HepG2 (cell line): ENCODE results near the gene HPS4. TPM values are rescaled to one million over a fixed set of nuclear protein-coding genes. Genes with fewer than 3 reads are reported as not detected.
A peak's percentile ranks its signal among the peaks of the same experiment; 100 is the strongest.

Source experiments
- ATAC-seq: fragments of 200-7000 bp; cut with Tn5 transposase; 3 replicates; pipeline ENCODE4 v1.9.1; 2020; ENCODE audit warnings: mild to moderate bottlenecking, moderate library complexity
- BruUV-seq: library from RNA; stranded (reverse); fragments of 400-500 nt; replicated peaks from 2 replicates; lab custom pipeline; 2021; lab: Mats Ljungman, UMichigan
- CTCF ChIA-PET: fragments of 300-600 bp; formaldehyde crosslinking; extraction: SDS; loops from one replicate; lab custom pipeline; 2021; ENCODE audit warnings: low total read pairs, inconsistent platforms, low intra/inter-chr PET ratio; lab: Yijun Ruan, JAX
- POLR2A ChIA-PET: fragments of 350-600 bp; sonication (Branson Sonifier 250); formaldehyde crosslinking; loops from one replicate; lab custom pipeline; 2020; ENCODE audit warnings: antibody characterized with exemption, inconsistent platforms; lab: Yijun Ruan, JAX
- DNase-seq: peaks from one replicate; pipeline ENCODE4 v3.0.0-alpha.2; 2015; ENCODE audit warnings: low spot score
- FAIRE-seq: peaks from 3 replicates; lab custom pipeline; 2011; peaks lifted over from hg19 to GRCh38; lab: Jason Lieb, UNC
- H2AFZ ChIP-seq: one replicate; pipeline ENCODE4 v1.6.1; 2011; ENCODE audit warnings: low read length, inconsistent platforms
- H3K27ac ChIP-seq: fragments of 300-600 bp; 3 replicates; pipeline ENCODE4 v1.8.0; 2011; ENCODE audit warnings: mixed run types, mild to moderate bottlenecking, mixed read lengths, low read length, inconsistent platforms; ENCODE audit not compliant: insufficient read depth; ENCODE audit errors: extremely low read length
- H3K27me3 ChIP-seq, 2 experiments: fragments of 200-600 bp in 1 of 2; 2 replicates in 1 of 2; 3 replicates in 1 of 2; pipeline versions ENCODE4 v1.6.0 to v1.8.0; 2011; ENCODE audit warnings: low read length in 2 of 2, mild to moderate bottlenecking in 2 of 2, moderate library complexity in 2 of 2, inconsistent platforms in 1 of 2; ENCODE audit not compliant: insufficient read depth in 2 of 2, control insufficient read depth in 1 of 2
- H3K36me3 ChIP-seq, 2 experiments: fragments of 200-600 bp in 1 of 2; replicated peaks in 1 of 2; 2 replicates in 1 of 2; 3 replicates in 1 of 2; pipeline versions ENCODE4 v1.5.1 to v1.8.0; 2011; ENCODE audit warnings: low read length in 2 of 2, inconsistent platforms in 1 of 2; ENCODE audit not compliant: insufficient read depth in 2 of 2, control insufficient read depth in 1 of 2
- H3K4me1 ChIP-seq: 2 replicates; pipeline ENCODE4 v1.5.1; 2012; ENCODE audit warnings: low read length, inconsistent platforms; ENCODE audit not compliant: insufficient read depth
- H3K4me2 ChIP-seq: 2 replicates; pipeline ENCODE4 v1.6.0; 2011; ENCODE audit warnings: low read depth, low read length, inconsistent platforms
- H3K4me3 ChIP-seq, 3 experiments: fragments of 200-600 bp in 1 of 3; sonication (generic), shearing (Covaris generic) in 1 of 3; replicated peaks in 1 of 3; 2 replicates each; pipeline ENCODE4 v1.5.1; 2011 to 2016; ENCODE audit warnings: low read length in 3 of 3, inconsistent platforms in 2 of 3, low read depth in 2 of 3, mild to moderate bottlenecking in 2 of 3, control low read depth in 1 of 3, mixed read lengths in 1 of 3; ENCODE audit not compliant: insufficient read depth in 1 of 3
- H3K79me2 ChIP-seq: one replicate; pipeline ENCODE4 v1.6.1; 2011; ENCODE audit warnings: low read length, inconsistent platforms; ENCODE audit not compliant: insufficient read depth
- H3K9ac ChIP-seq: 2 replicates; pipeline ENCODE4 v1.6.0; 2011; ENCODE audit warnings: mild to moderate bottlenecking, low read depth, low read length, inconsistent platforms; ENCODE audit not compliant: insufficient read depth
- H3K9me3 ChIP-seq: 2 replicates; pipeline ENCODE4 v1.5.1; 2012; ENCODE audit warnings: mild to moderate bottlenecking, low read length
- H4K20me1 ChIP-seq: 2 replicates; pipeline ENCODE4 v1.6.0; 2011; ENCODE audit warnings: inconsistent platforms, mild to moderate bottlenecking, low read length, moderate library complexity; ENCODE audit not compliant: insufficient read depth
- TEAD3 ChIP-seq: optimal IDR thresholded peaks from 2 replicates; pipeline ENCODE3; 2016; ENCODE audit warnings: borderline replicate concordance
- UBTF ChIP-seq: sonication (generic); formaldehyde crosslinking; IDR thresholded peaks from 2 replicates; pipeline ENCODE4 v1.4.0; 2020; ENCODE audit warnings: mild to moderate bottlenecking, missing genetic modification reagents
- YEATS4 ChIP-seq: sonication (generic); formaldehyde crosslinking; IDR thresholded peaks from 2 replicates; pipeline ENCODE4 v1.4.0; 2020; ENCODE audit warnings: missing genetic modification reagents, borderline replicate concordance
- ZBTB38 ChIP-seq: sonication (generic); formaldehyde crosslinking; IDR thresholded peaks from 2 replicates; pipeline ENCODE4 v1.5.1; 2020; ENCODE audit warnings: mild to moderate bottlenecking, missing genetic modification reagents
- ZBTB43 ChIP-seq: sonication (generic); formaldehyde crosslinking; conservative IDR thresholded peaks from 2 replicates; pipeline ENCODE4 v1.4.0; 2020; ENCODE audit warnings: missing genetic modification reagents
- ZNF354B ChIP-seq: sonication (generic); formaldehyde crosslinking; IDR thresholded peaks from 2 replicates; pipeline ENCODE4 v1.8.0; 2022; ENCODE audit warnings: mild to moderate bottlenecking, missing genetic modification reagents
- ZNF501 ChIP-seq: sonication (generic); formaldehyde crosslinking; IDR thresholded peaks from 2 replicates; pipeline ENCODE4 v1.5.1; 2020; ENCODE audit warnings: mild to moderate bottlenecking, moderate library complexity, missing genetic modification reagents
- ZNF572 ChIP-seq: sonication (generic); formaldehyde crosslinking; IDR thresholded peaks from 2 replicates; pipeline ENCODE4 v1.5.1; 2020; ENCODE audit warnings: mild to moderate bottlenecking, missing genetic modification reagents
- ZNF629 ChIP-seq: sonication (generic); formaldehyde crosslinking; conservative IDR thresholded peaks from 2 replicates; pipeline ENCODE4 v1.5.0; 2020; ENCODE audit warnings: missing genetic modification reagents
- in situ Hi-C: cut with HindIII; loops from 2 replicates; pipeline ENCODE4 v1.10.0; 2017; ENCODE audit warnings: low pct_unique_long_range_greater_than_20kb; ENCODE audit not compliant: extremely low pct_ligation_motif_present
- intact Hi-C: fragments of 100-400 bp; cut with micrococcal nuclease; formaldehyde crosslinking; loops from one replicate; pipeline ENCODE4 v1.10.0; 2022; ENCODE audit not compliant: unreplicated experiment
- polyA plus RNA-seq, 8 experiments: library from polyadenylated mRNA; depleted of rRNA in 3 of 8; stranded (reverse) in 7 of 8; unstranded in 1 of 8; fragments of >200 nt; fragmentation: Illumina TruSeq in 4 of 8; extraction: Trizol in 4 of 8; gene quantifications; 2 replicates each; pipeline versions ENCODE4 v1.2.1 to v1.2.3, GENCODE V29; 2011 to 2016; ENCODE audit warnings: low read depth in 4 of 8, missing spikeins in 1 of 8, mixed read lengths in 1 of 8; ENCODE audit not compliant: insufficient read depth in 1 of 8
- total RNA-seq, 5 experiments: library from RNA; depleted of rRNA; stranded (reverse); fragments of >200 nt; fragmentation: Illumina TruSeq; extraction: Trizol; gene quantifications; 2 replicates each; pipeline ENCODE4 v1.2.3, GENCODE V29; 2016; ENCODE audit warnings: low read depth in 1 of 5

Gene HPS4
- total and polyA plus RNA-seq, 2 of the 13 experiments (the other 11 are each of a cell fraction or from before 2014, with no cell fraction given) = 27.4 to 34.0 TPM

- peak; percentile 71 for TF ChIP-seq UBTF (CRISPR knock-in tag)
- TF ChIP-seq ZNF501 (CRISPR knock-in tag) = peak; percentile 85
- TF ChIP-seq YEATS4 = peak; percentile 85
- TF ChIP-seq ZBTB38 (CRISPR knock-in tag) = 0 out of 2 replicates have a peak, but pooled peaks have one; percentile 49
- no peak for TF ChIP-seq ZNF354B (CRISPR knock-in tag)
- TF ChIP-seq ZNF572 (CRISPR knock-in tag) = 0 out of 2 replicates have a peak, but pooled peaks have one; percentile 45
Measured at GRCh38 chr22:26512149-26512793, 28.7 kb upstream of the HPS4 start, which contains the start of gene TFIP11 (continued).

- no peak overlapping the region for H3K27ac ChIP-seq
- peaks cover 9% of the 10 kb centered on the region for H3K4me1 ChIP-seq
- no peak overlapping the region for H3K4me2 ChIP-seq
- in situ Hi-C loops (no loop called here), intact Hi-C loops (no loop called here)
- no TSS peak for BruUV-seq
- H3K79me2 ChIP-seq = peaks cover 17% of the 10 kb centered on the region
- no peak for DNase-seq
- TF ChIP-seq ZNF629 (peak; percentile 63), TEAD3 (no peak), ZBTB43 (CRISPR knock-in tag) (no peak)
- ChIA-PET CTCF (no interaction called here), POLR2A (interaction anchor here (0.8 to 2.1 kb wide), 2 partner anchors 11 to 24 kb away, joined by 3 to 5 read pairs; partner anchors contain the start of genes HPS4 and SRRD)
- no peak overlapping the region for H3K4me3 ChIP-seq
- H3K9ac ChIP-seq = no peak overlapping the region
- no peak for FAIRE-seq
- no peaks in the 10 kb centered on the region; a peak in 1 of 5 replicates for H3K27me3 ChIP-seq
- no peaks in the 10 kb centered on the region for H3K9me3 ChIP-seq
- peaks cover 22 to 50% of the 10 kb centered on the region in 2 experiments for H3K36me3 ChIP-seq
- ATAC-seq = no peak
- H4K20me1 ChIP-seq = no peaks in the 10 kb centered on the region
- no peak overlapping the region for H2AFZ ChIP-seq
Measured at GRCh38 chr22:26508148-26508547, 24.6 kb upstream of the HPS4 start.
